Lower leg skin (tissue), 4 donors: ENCODE results near the gene AMPD3. TPM values are rescaled to one million over a fixed set of nuclear protein-coding genes. Genes with fewer than 3 reads are reported as not detected.
"Not testable (repeated sequence)": the region's sequence is repeated elsewhere in the genome, so short reads cannot be mapped to it uniquely, and the experiment has no call there.

ENCODE experiments used
- DNase-seq, 2 donors: peaks; one replicate each; pipeline ENCODE4 v3.0.0-alpha.2; 2019; ENCODE audit warnings: low spot score in 2 of 2
- H3K4me3 ChIP-seq: fragments of 200-600 bp; sonication (generic); 2 replicates; pipeline ENCODE4 v1.5.1; 2017; ENCODE audit warnings: mild to moderate bottlenecking, low read depth; ENCODE audit not compliant: poor library complexity, severe bottlenecking
- POLR2A ChIP-seq, 2 donors: fragments of 450-650 bp; IDR thresholded peaks; one replicate each; pipeline ENCODE4 v1.6.1; 2016 to 2017; ENCODE audit warnings: antibody characterized with exemption in 2 of 2, mild to moderate bottlenecking in 1 of 2, moderate library complexity in 1 of 2
- WGBS, 2 donors: methylation state at CpG; one replicate each; pipeline ENCODE4 v1.1.5; 2018; 5-methylcytosine and 5-hydroxymethylcytosine counted together
- intact Hi-C: fragments of 100-400 bp; cut with DNase I; formaldehyde crosslinking; loops from one replicate; pipeline ENCODE4 v1.15.0; 2023; ENCODE audit warnings: low total_unique reads
- total RNA-seq, 4 donors: library from RNA; depleted of rRNA; stranded (reverse); fragments of >200 nt; gene quantifications; one replicate each; pipeline ENCODE4 v1.1.0, GENCODE V29; 2016
- TF ChIP-seq, protein P1 (sequence below), 3 donors: fragments of 450-650 bp; IDR thresholded peaks; one replicate each; pipeline ENCODE4 v1.5.1; 2016; ENCODE audit warnings: antibody characterized with exemption in 3 of 3, mild to moderate bottlenecking in 3 of 3, moderate library complexity in 2 of 3

AMPD3 gene
- total RNA-seq, 4 donors from 2014 or later, result 30.2 to 43.3 (median 32.6) TPM

- no peak overlapping the region for H3K4me3 ChIP-seq
- no peak for DNase-seq
- WGBS, 2 donors, result 79 to 88% methylated on average over 1 of the region's 1 CpG
- intact Hi-C loops, result no loop called here
- TF ChIP-seq, protein P1, sequence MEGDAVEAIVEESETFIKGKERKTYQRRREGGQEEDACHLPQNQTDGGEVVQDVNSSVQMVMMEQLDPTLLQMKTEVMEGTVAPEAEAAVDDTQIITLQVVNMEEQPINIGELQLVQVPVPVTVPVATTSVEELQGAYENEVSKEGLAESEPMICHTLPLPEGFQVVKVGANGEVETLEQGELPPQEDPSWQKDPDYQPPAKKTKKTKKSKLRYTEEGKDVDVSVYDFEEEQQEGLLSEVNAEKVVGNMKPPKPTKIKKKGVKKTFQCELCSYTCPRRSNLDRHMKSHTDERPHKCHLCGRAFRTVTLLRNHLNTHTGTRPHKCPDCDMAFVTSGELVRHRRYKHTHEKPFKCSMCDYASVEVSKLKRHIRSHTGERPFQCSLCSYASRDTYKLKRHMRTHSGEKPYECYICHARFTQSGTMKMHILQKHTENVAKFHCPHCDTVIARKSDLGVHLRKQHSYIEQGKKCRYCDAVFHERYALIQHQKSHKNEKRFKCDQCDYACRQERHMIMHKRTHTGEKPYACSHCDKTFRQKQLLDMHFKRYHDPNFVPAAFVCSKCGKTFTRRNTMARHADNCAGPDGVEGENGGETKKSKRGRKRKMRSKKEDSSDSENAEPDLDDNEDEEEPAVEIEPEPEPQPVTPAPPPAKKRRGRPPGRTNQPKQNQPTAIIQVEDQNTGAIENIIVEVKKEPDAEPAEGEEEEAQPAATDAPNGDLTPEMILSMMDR (IDR thresholded peaks at IDR 0.05), result no peak
- no peak for TF ChIP-seq POLR2A (IDR thresholded peaks at IDR 0.05)
Measured at GRCh38 chr11:10432493-10432892, 22.6 kb upstream of the AMPD3 start.

GRCh38 chr11:10432971-10433370 is 22.1 kb upstream of the AMPD3 start:
- TF ChIP-seq POLR2A (IDR thresholded peaks at IDR 0.05), result no peak
- TF ChIP-seq, protein P1 (IDR thresholded peaks at IDR 0.05), result no peak
- no peak for DNase-seq
- WGBS, 2 donors, result 82 to 90% methylated on average over 1 of the region's 1 CpG
- H3K4me3 ChIP-seq, result no peak overlapping the region
- intact Hi-C loops, result no loop called here

DNA sequence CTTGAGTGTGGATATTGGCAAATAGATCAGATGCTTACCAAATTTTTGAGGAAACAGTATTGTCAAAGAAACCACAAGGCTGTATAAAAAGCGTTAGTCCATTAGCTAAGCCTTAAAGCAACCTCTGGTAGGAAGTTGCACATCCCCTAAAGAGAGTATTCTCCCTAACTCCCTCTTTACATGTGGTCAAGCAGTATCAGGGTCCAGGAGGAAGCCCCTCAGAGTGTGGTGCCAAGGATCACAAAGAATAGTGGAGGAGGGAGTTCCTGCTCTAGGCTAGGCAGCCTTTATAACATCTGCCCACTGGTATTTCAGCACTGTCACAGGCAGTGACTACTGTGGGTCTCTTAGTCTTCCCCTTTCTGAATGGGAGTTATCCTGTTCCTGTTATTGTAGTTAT is 18.8 kb upstream of the AMPD3 start:
- H3K4me3 ChIP-seq, result no peak overlapping the region
- TF ChIP-seq POLR2A (IDR thresholded peaks at IDR 0.05), result no peak
- TF ChIP-seq, protein P1 (IDR thresholded peaks at IDR 0.05), result no peak
- WGBS, 2 donors, result 66 to 72% methylated on average over 1 of the region's 1 CpG
- no peak for DNase-seq
- intact Hi-C loops, result no loop called here

DNA sequence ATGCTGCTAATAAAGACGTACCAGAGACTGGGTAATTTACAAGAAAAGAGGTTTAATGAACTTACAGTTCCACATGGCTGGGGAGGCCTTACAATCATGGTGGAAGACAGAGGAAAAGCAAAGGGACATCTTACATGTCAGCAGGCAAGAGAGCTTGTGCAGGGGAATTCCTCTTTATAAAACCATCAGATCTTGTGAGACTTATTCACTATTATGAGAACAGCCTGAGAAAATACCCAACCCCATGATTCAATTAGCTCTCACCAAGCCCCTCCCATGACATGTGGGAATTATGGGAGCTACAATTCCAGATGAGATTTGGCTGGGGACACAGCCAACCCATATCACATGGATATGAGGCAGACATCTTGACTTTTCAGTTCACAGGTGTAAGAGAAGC is 18.4 kb upstream of the AMPD3 start:
- DNase-seq, H3K4me3 ChIP-seq, intact Hi-C loops: not testable (repeated sequence)
- WGBS, 2 donors, result 68 to 76% methylated on average over 1 of the region's 1 CpG

DNA sequence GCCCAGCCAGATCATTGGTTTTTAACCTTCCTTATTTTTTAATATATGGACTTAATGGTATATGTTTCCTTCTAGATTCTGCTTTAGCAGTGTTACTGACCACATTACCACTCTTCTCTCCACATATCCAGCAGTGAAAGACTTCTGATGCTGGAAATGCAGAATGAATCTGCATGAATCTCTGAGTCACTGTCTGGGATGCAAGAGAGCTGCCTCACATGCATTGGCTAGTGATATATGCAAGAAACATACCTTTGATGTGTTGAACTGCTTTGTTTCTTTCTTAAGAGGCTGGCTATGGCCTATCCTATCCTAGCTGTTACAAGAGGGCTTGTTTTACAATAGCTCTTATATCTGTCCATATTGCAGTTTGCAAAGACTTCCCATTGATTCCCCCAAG is 16.6 kb upstream of the AMPD3 start:
- intact Hi-C loops, result no loop called here
- no peak for DNase-seq
- TF ChIP-seq, protein P1 (IDR thresholded peaks at IDR 0.05), result no peak
- TF ChIP-seq POLR2A (IDR thresholded peaks at IDR 0.05), result no peak
- no peak overlapping the region for H3K4me3 ChIP-seq

DNA sequence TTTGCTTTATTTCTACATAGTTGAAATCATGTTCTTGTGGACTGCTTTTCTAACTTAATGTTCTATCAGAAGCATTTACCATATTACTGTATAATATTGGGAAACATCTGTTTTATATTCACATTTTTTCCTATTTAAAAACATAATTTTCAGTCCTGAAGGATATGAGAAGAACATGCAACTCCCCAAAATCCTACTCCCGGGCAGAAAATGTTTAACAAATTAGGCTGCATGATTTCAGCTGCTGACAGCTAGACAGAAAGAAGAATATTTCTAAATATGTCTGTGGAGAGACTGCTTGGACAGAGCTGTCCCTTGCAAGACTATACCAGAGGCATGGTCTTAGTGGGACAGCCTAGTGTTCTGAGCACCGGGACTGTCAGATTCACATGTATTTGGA is 15.7 kb upstream of the AMPD3 start:
- 69% methylated on average over 2 of the region's 2 CpGs for WGBS, 2 donors
- TF ChIP-seq, protein P1 (IDR thresholded peaks at IDR 0.05), result no peak
- no peak for TF ChIP-seq POLR2A (IDR thresholded peaks at IDR 0.05)
- intact Hi-C loops, result no loop called here
- no peak overlapping the region for H3K4me3 ChIP-seq
- DNase-seq, result no peak
